Activated T-cell treated with anti-CD3 and anti-CD28 coated beads, Interleukin-2, amount 50 U/mL, for 24 hours (primary cell): ENCODE results near the gene ZNF438.

Source experiments
- DNase-seq: peaks from one replicate; pipeline ENCODE4 v3.0.0-alpha.2; 2020
- H3K27ac Mint-ChIP-seq: 2 replicates; pipeline ENCODE4 v1.8.0; 2020; ENCODE audit warnings: mild to moderate bottlenecking, mixed read lengths
- H3K27me3 Mint-ChIP-seq: 2 replicates; pipeline ENCODE4 v1.8.0; 2020; ENCODE audit warnings: mixed read lengths
- H3K36me3 Mint-ChIP-seq: 2 replicates; pipeline ENCODE4 v1.8.0; 2020; ENCODE audit warnings: low read depth, mixed read lengths
- H3K4me1 Mint-ChIP-seq: 2 replicates; pipeline ENCODE4 v1.8.0; 2020; ENCODE audit warnings: low read depth, mixed read lengths
- H3K4me3 Mint-ChIP-seq: 2 replicates; pipeline ENCODE4 v1.8.0; 2020; ENCODE audit warnings: mild to moderate bottlenecking, moderate library complexity, mixed read lengths
- H3K9me3 Mint-ChIP-seq: 2 replicates; pipeline ENCODE4 v1.8.0; 2020; ENCODE audit warnings: mixed read lengths

ZNF438 gene

GRCh38 chr10:30863516-30864210 is 168.0 kb downstream of the ZNF438 start:
- no peak overlapping the region for H3K4me3 Mint-ChIP-seq
- no peaks in the 10 kb centered on the region for H3K9me3 Mint-ChIP-seq
- no peak overlapping the region for H3K27ac Mint-ChIP-seq
- no peak for DNase-seq
- no peaks in the 10 kb centered on the region for H3K4me1 Mint-ChIP-seq
- no peaks in the 10 kb centered on the region for H3K36me3 Mint-ChIP-seq
- no peaks in the 10 kb centered on the region for H3K27me3 Mint-ChIP-seq

DNA sequence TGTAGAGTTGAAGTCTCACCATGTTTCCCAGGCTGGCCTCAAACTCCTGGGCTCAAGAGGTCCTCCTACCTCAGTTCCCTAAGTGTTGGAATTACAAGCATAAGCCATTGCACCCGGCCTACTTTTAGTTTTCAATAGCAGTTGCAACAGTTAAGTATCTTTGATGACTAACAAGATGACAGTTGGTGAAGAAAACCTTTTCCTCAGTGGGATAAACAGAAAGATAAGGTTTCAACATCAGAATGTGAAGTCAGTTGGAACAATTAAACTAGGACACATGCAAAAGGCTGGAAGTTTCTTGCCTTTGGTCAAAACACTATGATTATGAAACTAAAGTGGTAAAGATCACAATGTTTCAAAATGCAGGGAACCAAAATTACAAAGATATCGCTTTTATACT is 169.2 kb downstream of the ZNF438 start:
- H3K27me3 Mint-ChIP-seq = no peaks in the 10 kb centered on the region
- no peaks in the 10 kb centered on the region for H3K9me3 Mint-ChIP-seq
- H3K4me3 Mint-ChIP-seq = no peak overlapping the region
- DNase-seq = no peak
- H3K27ac Mint-ChIP-seq = no peak overlapping the region
- H3K4me1 Mint-ChIP-seq = no peaks in the 10 kb centered on the region
- no peaks in the 10 kb centered on the region for H3K36me3 Mint-ChIP-seq

- Mint-ChIP-seq H3K9me3 (no peaks in the 10 kb centered on the region), H3K27ac (no peak overlapping the region), H3K36me3 (no peaks in the 10 kb centered on the region), H3K4me3 (no peak overlapping the region), H3K4me1 (no peaks in the 10 kb centered on the region), H3K27me3 (no peaks in the 10 kb centered on the region)
- no peak for DNase-seq
Measured at GRCh38 chr10:30861976-30862375, 169.7 kb downstream of the ZNF438 start.

GRCh38 chr10:30861221-30861620 is 170.4 kb downstream of the ZNF438 start:
- Mint-ChIP-seq H3K4me1 (peaks cover 3% of the 10 kb centered on the region), H3K4me3 (no peak overlapping the region), H3K36me3 (no peaks in the 10 kb centered on the region), H3K27me3 (no peaks in the 10 kb centered on the region), H3K9me3 (no peaks in the 10 kb centered on the region), H3K27ac (no peak overlapping the region)
- DNase-seq = no peak

DNA sequence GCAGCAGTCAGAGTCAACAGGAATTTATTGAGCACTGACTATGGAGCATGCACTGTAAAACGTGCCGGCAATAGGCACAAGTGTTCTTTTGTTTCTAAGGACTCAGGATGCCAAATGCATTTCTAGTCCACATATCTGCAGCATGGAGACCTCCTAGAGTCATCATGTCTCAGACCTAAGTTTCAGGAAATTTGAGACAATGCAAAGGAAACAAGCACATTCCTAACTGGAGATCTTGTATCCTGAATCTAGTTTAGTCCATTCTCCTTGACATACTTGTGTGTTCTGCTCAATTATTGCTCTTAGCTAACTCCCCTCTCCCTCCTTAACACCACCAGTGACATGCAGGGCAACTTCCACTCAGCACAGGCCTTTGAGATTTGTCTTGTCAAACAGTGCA is 173.2 kb downstream of the ZNF438 start:
- Mint-ChIP-seq H3K4me3 (no peak overlapping the region), H3K4me1 (peaks cover 3% of the 10 kb centered on the region), H3K9me3 (no peaks in the 10 kb centered on the region), H3K27ac (no peak overlapping the region), H3K27me3 (no peaks in the 10 kb centered on the region), H3K36me3 (no peaks in the 10 kb centered on the region)
- no peak for DNase-seq

DNA sequence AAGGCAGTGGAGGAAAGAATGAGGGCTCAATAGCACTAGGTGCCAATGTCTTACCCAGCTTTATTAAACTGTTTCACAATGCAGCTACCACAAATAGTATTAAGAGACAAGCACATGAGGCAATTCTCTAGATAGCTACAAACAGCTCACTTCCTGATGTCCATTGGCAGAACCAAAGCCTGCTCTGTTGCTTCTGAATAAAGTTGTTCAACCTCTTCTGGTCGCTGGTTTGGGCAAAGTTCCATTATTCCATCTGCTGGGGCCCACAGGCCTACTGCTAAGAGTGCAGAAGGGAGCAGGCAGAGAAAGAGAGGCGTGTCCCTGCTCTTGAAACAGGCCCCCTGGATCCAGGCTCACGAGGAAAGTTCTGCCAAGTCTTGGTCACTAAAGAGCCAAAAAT is 173.9 kb downstream of the ZNF438 start:
- Mint-ChIP-seq H3K36me3 (no peaks in the 10 kb centered on the region), H3K4me3 (no peak overlapping the region), H3K4me1 (peaks cover 3% of the 10 kb centered on the region), H3K27ac (no peak overlapping the region), H3K9me3 (no peaks in the 10 kb centered on the region), H3K27me3 (no peaks in the 10 kb centered on the region)
- no peak for DNase-seq

DNA sequence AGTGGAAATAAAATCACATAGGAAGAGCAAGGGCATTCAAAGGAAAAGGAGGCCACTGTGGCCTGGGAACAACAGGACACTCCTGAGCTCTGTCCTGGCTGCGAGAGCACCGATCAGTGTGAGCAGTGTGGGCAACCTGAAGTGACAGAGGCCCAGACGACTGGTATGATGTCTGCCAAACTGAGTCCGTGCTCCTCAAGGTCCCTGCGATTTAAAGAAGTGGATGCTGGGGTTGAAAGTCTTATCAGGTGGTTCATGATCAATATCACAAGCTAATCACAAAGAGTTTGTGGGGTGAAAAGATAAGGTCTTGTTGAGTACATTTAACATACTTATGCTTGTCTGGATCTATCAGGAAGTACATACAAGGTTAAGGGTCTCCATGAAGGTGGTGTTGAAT is 176.5 kb downstream of the ZNF438 start:
- Mint-ChIP-seq H3K27me3 (no peaks in the 10 kb centered on the region), H3K27ac (no peak overlapping the region), H3K4me3 (no peak overlapping the region), H3K9me3 (no peaks in the 10 kb centered on the region), H3K4me1 (peaks cover 3% of the 10 kb centered on the region), H3K36me3 (no peaks in the 10 kb centered on the region)
- no peak for DNase-seq

DNA sequence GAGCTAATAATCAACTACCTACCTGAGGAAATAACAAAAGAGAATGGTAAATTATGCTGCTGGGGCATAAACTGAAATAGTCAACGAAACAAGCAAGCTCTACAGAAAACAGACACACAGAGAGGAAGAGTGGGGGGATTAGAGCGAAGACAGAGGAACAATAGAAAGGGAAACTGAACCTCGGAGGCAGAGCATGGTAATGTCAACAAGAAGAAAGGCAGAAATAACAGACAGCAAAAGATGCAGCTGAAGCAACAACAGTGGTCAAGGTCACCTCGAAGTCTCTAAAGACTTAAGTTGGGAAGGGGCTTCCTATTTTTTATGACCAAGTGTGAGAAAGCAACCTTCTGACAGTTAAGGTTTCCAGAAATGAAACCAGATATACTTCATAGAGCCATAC is 177.0 kb downstream of the ZNF438 start:
- Mint-ChIP-seq H3K36me3 (no peaks in the 10 kb centered on the region), H3K27ac (no peak overlapping the region), H3K9me3 (no peaks in the 10 kb centered on the region), H3K4me1 (peaks cover 3% of the 10 kb centered on the region), H3K4me3 (no peak overlapping the region), H3K27me3 (no peaks in the 10 kb centered on the region)
- DNase-seq = no peak

- Mint-ChIP-seq H3K27me3 (no peaks in the 10 kb centered on the region), H3K27ac (no peak overlapping the region), H3K9me3 (no peaks in the 10 kb centered on the region), H3K4me1 (peaks cover 7% of the 10 kb centered on the region), H3K36me3 (no peaks in the 10 kb centered on the region), H3K4me3 (no peak overlapping the region)
- DNase-seq = no peak
Measured at GRCh38 chr10:30853066-30853465, 178.6 kb downstream of the ZNF438 start.

DNA sequence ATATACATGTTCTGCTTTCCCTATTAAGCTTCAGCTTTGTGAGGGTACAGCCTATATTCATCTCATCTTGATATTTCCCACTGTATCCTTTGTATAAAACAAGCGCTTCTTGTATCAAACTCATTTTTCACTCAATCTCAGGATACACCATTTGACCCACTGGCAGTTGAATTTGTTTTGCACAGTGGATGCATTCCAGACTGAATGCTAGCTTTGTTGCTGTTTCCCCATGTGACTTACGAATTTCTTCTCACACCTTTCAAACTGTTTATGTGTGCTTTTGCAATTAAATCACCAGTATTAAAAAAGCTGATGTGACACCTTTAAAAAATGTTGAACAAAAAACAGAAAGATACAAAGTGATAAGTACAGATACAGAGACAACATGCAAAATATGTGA is 180.9 kb downstream of the ZNF438 start:
- Mint-ChIP-seq H3K27me3 (no peaks in the 10 kb centered on the region), H3K9me3 (no peaks in the 10 kb centered on the region), H3K27ac (no peak overlapping the region), H3K4me3 (no peak overlapping the region), H3K36me3 (no peaks in the 10 kb centered on the region), H3K4me1 (peaks cover 4% of the 10 kb centered on the region)
- no peak for DNase-seq

DNA sequence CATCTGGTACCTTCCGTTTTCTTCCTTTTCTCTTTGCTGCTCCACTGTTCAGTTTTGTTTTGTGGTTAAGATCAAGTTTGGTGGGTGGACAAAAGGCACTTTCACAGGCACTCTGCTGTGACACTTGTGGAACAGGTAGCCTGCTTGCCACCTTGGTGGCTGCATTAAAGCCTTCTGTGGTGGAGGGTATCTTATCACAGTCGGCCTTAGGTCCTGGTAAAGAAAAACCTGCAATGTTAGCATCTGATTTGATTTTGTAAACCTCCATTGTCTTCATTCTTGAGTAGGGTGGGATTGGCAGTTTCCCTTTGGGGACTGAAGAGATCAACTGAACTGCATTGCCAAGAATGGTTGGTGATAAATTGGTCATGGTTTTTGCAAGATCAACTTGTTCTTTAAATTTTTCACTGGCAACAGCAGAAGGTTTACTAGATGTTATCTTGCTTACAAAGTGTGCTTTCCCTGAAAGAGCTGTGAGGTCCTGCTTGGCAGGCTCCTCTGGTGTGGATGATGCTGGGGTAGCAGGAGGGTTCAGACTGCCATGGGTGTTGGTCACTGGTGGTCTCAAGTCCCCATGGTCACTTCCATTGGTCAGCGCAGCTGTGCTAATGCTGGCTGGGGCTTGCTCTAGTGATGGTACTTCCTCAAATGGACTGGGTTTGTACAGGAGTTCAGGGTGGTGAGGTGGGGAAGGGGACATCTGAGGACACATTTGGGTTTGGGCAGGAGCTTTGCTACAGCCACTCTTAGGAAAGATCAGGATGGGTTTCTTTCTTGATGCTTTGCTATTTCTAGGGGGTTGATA is 182.2 kb downstream of the ZNF438 start:
- H3K36me3 Mint-ChIP-seq = no peaks in the 10 kb centered on the region
- no peak overlapping the region for H3K4me3 Mint-ChIP-seq
- DNase-seq = no peak
- no peaks in the 10 kb centered on the region for H3K27me3 Mint-ChIP-seq
- no peak overlapping the region for H3K27ac Mint-ChIP-seq
- H3K4me1 Mint-ChIP-seq = peaks cover 4% of the 10 kb centered on the region
- no peaks in the 10 kb centered on the region for H3K9me3 Mint-ChIP-seq

DNA sequence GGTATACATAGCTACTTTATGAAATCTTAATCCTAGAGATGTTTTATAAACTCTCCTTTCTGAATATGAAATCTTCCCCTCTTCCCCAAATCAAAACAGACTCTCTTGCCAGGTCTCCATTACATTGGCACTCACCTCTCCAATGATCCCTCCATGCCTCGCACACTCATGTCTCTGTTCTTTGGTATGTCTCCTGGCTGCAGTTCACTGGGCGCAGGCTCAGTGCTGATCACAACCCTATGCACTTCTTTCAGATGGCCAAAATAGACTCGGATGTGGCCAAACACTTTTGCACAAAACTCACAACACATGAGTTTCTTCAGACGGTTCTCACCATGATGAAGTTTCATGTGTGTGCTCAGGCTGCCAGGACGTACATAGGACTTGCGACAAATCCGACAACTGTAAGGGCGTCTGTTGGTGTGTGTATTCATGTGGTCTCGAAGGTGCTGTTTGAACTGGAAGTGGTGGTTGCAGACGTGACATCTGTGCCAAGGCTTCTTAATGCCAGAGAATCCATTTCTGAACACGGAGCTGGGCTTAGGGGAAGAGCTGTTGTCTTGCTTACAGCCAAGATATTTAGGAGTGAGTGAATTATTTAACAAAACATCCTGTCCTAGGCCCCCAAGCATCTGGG is 183.2 kb downstream of the ZNF438 start:
- no peaks in the 10 kb centered on the region for H3K9me3 Mint-ChIP-seq
- no peak for DNase-seq
- H3K27ac Mint-ChIP-seq = no peak overlapping the region
- no peak overlapping the region for H3K4me3 Mint-ChIP-seq
- no peaks in the 10 kb centered on the region for H3K36me3 Mint-ChIP-seq
- no peaks in the 10 kb centered on the region for H3K27me3 Mint-ChIP-seq
- H3K4me1 Mint-ChIP-seq = peaks cover 4% of the 10 kb centered on the region

DNA sequence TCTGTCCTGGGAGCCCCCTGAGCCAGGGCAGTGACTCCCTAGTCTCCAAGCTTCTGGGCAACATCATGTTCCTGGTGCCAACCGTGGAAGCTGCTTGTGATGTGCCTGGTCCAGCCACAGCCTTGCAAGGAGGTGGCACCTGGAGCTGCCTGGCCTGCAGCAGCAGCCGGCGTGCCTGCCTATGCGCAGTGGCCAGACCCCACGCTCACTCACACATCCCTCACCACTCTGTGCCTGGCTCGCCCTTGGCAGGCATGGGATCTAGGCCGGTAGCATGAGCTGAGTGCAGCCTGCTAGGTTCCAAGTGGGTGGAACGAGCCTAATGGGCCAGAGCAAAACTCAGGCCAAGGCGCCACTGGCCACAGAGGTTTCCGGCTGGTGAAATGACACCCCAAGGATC is 184.0 kb downstream of the ZNF438 start:
- DNase-seq = no peak
- Mint-ChIP-seq H3K4me1 (peaks cover 4% of the 10 kb centered on the region), H3K27me3 (no peaks in the 10 kb centered on the region), H3K36me3 (no peaks in the 10 kb centered on the region), H3K27ac (no peak overlapping the region), H3K4me3 (no peak overlapping the region), H3K9me3 (no peaks in the 10 kb centered on the region)

DNA sequence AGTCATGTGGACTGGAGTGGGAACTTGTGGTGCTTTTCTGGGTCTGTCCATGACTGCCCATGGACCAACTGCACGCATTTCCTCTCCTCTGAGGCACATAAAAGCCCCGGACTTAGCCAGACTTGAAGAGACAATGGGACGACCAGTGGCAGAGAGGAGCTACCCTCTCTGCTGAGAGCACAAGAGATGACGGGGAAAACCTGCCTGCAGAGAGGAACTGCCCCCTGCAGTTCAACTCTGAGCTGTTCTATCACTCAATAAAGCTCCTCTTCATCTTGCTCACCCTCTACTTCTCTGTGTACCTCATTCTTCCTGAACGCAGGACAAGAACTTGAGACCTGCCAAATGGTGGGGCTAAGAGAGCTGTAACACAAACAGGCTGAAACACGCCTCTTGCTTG is 184.5 kb downstream of the ZNF438 start:
- Mint-ChIP-seq H3K9me3 (no peaks in the 10 kb centered on the region), H3K27ac (no peak overlapping the region), H3K36me3 (no peaks in the 10 kb centered on the region), H3K27me3 (no peaks in the 10 kb centered on the region), H3K4me3 (no peak overlapping the region), H3K4me1 (peaks cover 4% of the 10 kb centered on the region)
- no peak for DNase-seq

DNA sequence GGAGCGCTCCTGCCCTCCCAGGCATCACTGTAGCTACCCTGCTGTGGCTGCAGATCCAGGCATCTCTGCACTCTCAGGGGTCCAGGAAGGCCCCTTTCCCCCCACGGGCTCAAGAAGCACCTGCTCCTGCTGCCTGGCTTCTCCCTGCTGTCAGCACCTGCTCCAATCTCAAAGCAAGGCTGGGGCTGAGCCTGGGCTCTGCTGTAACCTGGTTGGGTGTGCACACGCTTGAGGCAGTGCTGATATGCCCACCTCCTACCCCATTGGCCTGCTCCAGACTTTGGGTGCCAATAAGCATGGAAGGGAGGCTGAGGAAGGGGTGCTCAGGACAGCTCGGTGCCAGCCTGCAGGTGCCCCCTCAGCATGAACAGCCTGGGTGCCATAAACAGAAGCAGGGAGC is 185.0 kb downstream of the ZNF438 start:
- no peak overlapping the region for H3K4me3 Mint-ChIP-seq
- no peaks in the 10 kb centered on the region for H3K9me3 Mint-ChIP-seq
- no peak overlapping the region for H3K27ac Mint-ChIP-seq
- H3K36me3 Mint-ChIP-seq = no peaks in the 10 kb centered on the region
- DNase-seq = no peak
- peaks cover 4% of the 10 kb centered on the region for H3K4me1 Mint-ChIP-seq
- no peaks in the 10 kb centered on the region for H3K27me3 Mint-ChIP-seq
